ENCODE results near the gene HERC5. TPM values are rescaled to one million over a fixed set of nuclear protein-coding genes. Genes with fewer than 3 reads are reported as not detected.

HERC5 gene
- total and polyA plus RNA-seq, 2 donors (not counting 1 experiment from before 2014, with no cell fraction given): 0.23 to 3.3 TPM

DNA sequence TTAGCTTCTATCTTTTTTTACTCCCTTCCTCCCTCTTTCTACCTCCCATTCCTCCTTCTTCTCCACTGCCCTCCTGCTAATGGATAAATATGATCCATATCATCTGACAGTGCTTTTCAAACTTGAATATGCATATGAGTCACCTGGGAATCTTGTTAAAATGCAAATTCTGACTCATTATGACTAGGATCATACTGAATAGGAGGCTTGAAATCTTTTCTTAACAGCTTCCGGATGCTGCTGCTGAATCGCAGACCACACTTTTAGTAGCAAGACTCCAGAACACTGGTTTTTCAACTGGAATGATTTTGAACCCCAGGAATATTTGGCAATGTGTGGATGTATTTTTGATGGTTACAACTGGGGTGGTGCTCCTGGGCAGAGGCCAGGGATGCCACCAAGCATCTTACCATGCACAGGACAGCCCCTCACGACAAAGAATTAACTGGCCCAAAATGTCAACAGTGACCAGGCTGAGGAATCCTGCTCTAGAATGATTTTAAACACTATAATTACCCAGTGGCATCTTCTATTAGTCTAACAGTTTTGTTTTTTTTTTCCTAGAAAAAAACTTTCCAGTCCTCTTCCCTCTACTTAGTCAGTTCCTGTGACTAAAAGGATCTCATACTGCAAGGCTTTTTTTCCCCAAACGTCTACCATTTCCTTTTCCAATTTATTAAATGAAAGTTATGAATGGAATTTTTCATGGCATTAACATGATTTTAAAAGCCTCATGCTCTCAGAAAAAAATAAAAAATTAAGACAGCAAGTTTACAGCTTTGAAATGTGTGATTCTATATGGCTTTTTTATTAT, 77.2 kb downstream of the HERC5 start:
- Histone ChIP-seq H3K4me2 (ENCODE audit: extremely low read depth, insufficient read depth, low read length) (peak overlapping the region; percentile 88), H3K4me1 (ENCODE audit: control insufficient read depth, extremely low read depth, insufficient read depth, low read length) (peaks cover 12% of the 10 kb centered on the region), H2AFZ (ENCODE audit: low read length) (peak overlapping the region; percentile 61), H3K9me3 (ENCODE audit: control insufficient read depth, insufficient read depth, low read depth, low read length) (no peaks in the 10 kb centered on the region), H3K9ac (ENCODE audit: insufficient read depth, low read length) (peak overlapping the region; percentile 54), H3K79me2 (ENCODE audit: control insufficient read depth, insufficient read depth, low read length) (peaks cover 3% of the 10 kb centered on the region), H3K27ac (ENCODE audit: insufficient read depth, low read length) (peak overlapping the region; percentile 95), H3K36me3 (ENCODE audit: control insufficient read depth, insufficient read depth, low read length) (no peaks in the 10 kb centered on the region), H3K27me3 (ENCODE audit: control insufficient read depth, insufficient read depth, low read length) (no peaks in the 10 kb centered on the region), H4K20me1 (ENCODE audit: control insufficient read depth, extremely low read depth, insufficient read depth, low read length) (no peaks in the 10 kb centered on the region), H3K4me3 (replicated peaks in 1 of 4; ENCODE audit: control extremely low read depth in 1 of 4, insufficient read depth in 1 of 4, low read depth in 3 of 4, low read length in 4 of 4) (peak overlapping the region in 3 of 4 experiments; percentile 3 to 40 (median 34))
- DNase-seq (ENCODE audit: low read depth in 2 of 2): peak; percentile 79 to 94
- TF ChIP-seq, protein P1, sequence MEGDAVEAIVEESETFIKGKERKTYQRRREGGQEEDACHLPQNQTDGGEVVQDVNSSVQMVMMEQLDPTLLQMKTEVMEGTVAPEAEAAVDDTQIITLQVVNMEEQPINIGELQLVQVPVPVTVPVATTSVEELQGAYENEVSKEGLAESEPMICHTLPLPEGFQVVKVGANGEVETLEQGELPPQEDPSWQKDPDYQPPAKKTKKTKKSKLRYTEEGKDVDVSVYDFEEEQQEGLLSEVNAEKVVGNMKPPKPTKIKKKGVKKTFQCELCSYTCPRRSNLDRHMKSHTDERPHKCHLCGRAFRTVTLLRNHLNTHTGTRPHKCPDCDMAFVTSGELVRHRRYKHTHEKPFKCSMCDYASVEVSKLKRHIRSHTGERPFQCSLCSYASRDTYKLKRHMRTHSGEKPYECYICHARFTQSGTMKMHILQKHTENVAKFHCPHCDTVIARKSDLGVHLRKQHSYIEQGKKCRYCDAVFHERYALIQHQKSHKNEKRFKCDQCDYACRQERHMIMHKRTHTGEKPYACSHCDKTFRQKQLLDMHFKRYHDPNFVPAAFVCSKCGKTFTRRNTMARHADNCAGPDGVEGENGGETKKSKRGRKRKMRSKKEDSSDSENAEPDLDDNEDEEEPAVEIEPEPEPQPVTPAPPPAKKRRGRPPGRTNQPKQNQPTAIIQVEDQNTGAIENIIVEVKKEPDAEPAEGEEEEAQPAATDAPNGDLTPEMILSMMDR (conservative IDR thresholded peaks at IDR 0.05 in 1 of 2, IDR thresholded peaks at IDR 0.05 in 1 of 2; ENCODE audit: low read depth in 1 of 2, low read length in 2 of 2): no peak
- no peak for TF ChIP-seq EZH2 (IDR thresholded peaks at IDR 0.05; ENCODE audit: low read length, missing control alignments)

DNA sequence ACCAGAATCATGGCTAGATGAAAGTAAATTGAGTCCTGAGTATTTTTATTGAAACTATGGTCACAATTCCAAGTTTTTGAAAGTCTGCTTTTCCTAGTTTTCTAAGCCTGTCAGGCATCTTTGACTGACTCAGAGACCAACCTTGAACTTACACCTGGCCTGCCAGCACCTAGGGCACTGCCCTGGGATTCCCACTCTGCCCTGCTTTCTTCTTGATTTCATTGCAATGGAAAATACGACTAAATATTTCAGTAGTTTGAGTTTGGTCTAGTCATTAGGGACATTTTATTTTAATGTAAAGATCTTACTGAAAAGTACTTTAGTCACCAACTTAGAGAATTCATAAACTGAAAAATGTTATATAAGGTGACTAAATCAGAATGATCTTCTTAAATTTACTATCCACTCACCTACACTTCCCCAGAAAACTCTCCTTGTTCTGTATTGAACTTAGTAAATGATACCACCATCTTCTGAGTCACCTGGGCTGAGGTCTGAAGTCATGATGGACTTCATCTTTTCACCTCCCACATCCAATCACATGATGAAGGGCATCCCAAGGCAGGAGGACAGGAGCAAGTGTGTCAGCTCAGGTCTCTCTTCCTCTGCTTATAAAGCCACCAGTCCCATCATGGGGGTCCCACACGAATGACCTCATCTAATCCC, 78.3 kb downstream of the HERC5 start:
- H3K9ac ChIP-seq (ENCODE audit: insufficient read depth, low read length): no peak overlapping the region
- TF ChIP-seq, protein P1 (conservative IDR thresholded peaks at IDR 0.05 in 1 of 2, IDR thresholded peaks at IDR 0.05 in 1 of 2; ENCODE audit: low read depth in 1 of 2, low read length in 2 of 2): no peak
- no peak for TF ChIP-seq EZH2 (IDR thresholded peaks at IDR 0.05; ENCODE audit: low read length, missing control alignments)
- H3K4me2 ChIP-seq (ENCODE audit: extremely low read depth, insufficient read depth, low read length): peak overlapping the region; percentile 5
- H3K27ac ChIP-seq (ENCODE audit: insufficient read depth, low read length): peak overlapping the region; percentile 19
- peaks cover 3% of the 10 kb centered on the region for H3K79me2 ChIP-seq (ENCODE audit: control insufficient read depth, insufficient read depth, low read length)
- no peak for DNase-seq (ENCODE audit: low read depth in 2 of 2)
- no peak overlapping the region for H2AFZ ChIP-seq (ENCODE audit: low read length)
- no peaks in the 10 kb centered on the region for H4K20me1 ChIP-seq (ENCODE audit: control insufficient read depth, extremely low read depth, insufficient read depth, low read length)
- no peaks in the 10 kb centered on the region for H3K27me3 ChIP-seq (ENCODE audit: control insufficient read depth, insufficient read depth, low read length)
- no peaks in the 10 kb centered on the region for H3K9me3 ChIP-seq (ENCODE audit: control insufficient read depth, insufficient read depth, low read depth, low read length)
- H3K36me3 ChIP-seq (ENCODE audit: control insufficient read depth, insufficient read depth, low read length): no peaks in the 10 kb centered on the region
- no peak overlapping the region for H3K4me3 ChIP-seq (replicated peaks in 1 of 4; ENCODE audit: control extremely low read depth in 1 of 4, insufficient read depth in 1 of 4, low read depth in 3 of 4, low read length in 4 of 4)
- H3K4me1 ChIP-seq (ENCODE audit: control insufficient read depth, extremely low read depth, insufficient read depth, low read length): peaks cover 14% of the 10 kb centered on the region

DNA sequence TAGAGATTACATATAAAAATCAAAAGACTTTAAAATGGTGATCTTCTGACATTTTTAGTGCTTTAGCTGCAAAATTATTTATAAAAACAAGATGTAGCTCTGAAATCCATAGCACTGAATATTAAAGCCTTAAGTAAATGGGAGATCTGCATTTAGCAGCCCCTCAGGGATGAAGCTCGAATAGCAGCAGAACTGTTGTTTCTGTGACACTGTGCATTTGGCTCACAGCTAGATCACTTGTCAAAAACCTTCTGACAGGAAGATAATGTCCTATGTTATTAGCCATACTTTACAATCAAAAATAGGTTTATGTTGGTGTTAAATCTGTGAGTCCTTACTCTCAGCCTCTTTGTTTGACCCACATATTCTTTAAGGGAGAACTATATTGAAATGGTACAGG, 80.8 kb downstream of the HERC5 start:
- TF ChIP-seq EZH2 (IDR thresholded peaks at IDR 0.05; ENCODE audit: low read length, missing control alignments): no peak
- Histone ChIP-seq H3K4me1 (ENCODE audit: control insufficient read depth, extremely low read depth, insufficient read depth, low read length) (peaks cover 14% of the 10 kb centered on the region), H3K9ac (ENCODE audit: insufficient read depth, low read length) (no peak overlapping the region), H3K27me3 (ENCODE audit: control insufficient read depth, insufficient read depth, low read length) (no peaks in the 10 kb centered on the region), H3K4me3 (replicated peaks in 1 of 4; ENCODE audit: control extremely low read depth in 1 of 4, insufficient read depth in 1 of 4, low read depth in 3 of 4, low read length in 4 of 4) (no peak overlapping the region), H3K36me3 (ENCODE audit: control insufficient read depth, insufficient read depth, low read length) (no peaks in the 10 kb centered on the region), H3K9me3 (ENCODE audit: control insufficient read depth, insufficient read depth, low read depth, low read length) (no peaks in the 10 kb centered on the region), H4K20me1 (ENCODE audit: control insufficient read depth, extremely low read depth, insufficient read depth, low read length) (no peaks in the 10 kb centered on the region), H2AFZ (ENCODE audit: low read length) (no peak overlapping the region), H3K79me2 (ENCODE audit: control insufficient read depth, insufficient read depth, low read length) (no peaks in the 10 kb centered on the region), H3K4me2 (ENCODE audit: extremely low read depth, insufficient read depth, low read length) (no peak overlapping the region), H3K27ac (ENCODE audit: insufficient read depth, low read length) (no peak overlapping the region)
- DNase-seq (ENCODE audit: low read depth in 2 of 2): no peak
